OCI-LY7 (cell line): ENCODE data around the gene PKD1L1. TPM values are rescaled to one million over a fixed set of nuclear protein-coding genes. Genes with fewer than 3 reads are reported as not detected.

ENCODE experiments used
- BruUV-seq: library from RNA; stranded (reverse); fragments of 400-500 nt; replicated peaks from 2 replicates; lab custom pipeline; 2021; lab: Mats Ljungman, UMichigan
- CTCF ChIA-PET: fragments of 300-600 bp; sonication (Branson Sonifier 250); formaldehyde crosslinking; loops from one replicate; lab custom pipeline; 2022; ENCODE audit warnings: antibody characterized with exemption; ENCODE audit not compliant: unreplicated experiment; lab: Charles Lee
- POLR2A ChIA-PET: fragments of 300-600 bp; sonication (Branson Sonifier 250); formaldehyde crosslinking; loops from one replicate; lab custom pipeline; 2022; ENCODE audit warnings: antibody characterized with exemption; lab: Charles Lee
- DNase-seq: peaks from one replicate; pipeline ENCODE4 v3.0.0-alpha.2; 2015; ENCODE audit warnings: low spot score
- H2AFZ ChIP-seq: fragments of 200-600 bp; sonication (generic), shearing (Covaris generic); 2 replicates; pipeline ENCODE4 v1.6.1; 2014; ENCODE audit warnings: mild to moderate bottlenecking, antibody characterized with exemption, low read length, moderate library complexity
- H3K27ac ChIP-seq: fragments of 200-600 bp; sonication (generic); 2 replicates; pipeline ENCODE4 v1.5.1; 2014; ENCODE audit warnings: mixed run types, low read depth, mild to moderate bottlenecking, moderate library complexity, low read length, inconsistent platforms; ENCODE audit not compliant: poor library complexity, severe bottlenecking
- H3K36me3 ChIP-seq: fragments of 200-600 bp; sonication (generic); 2 replicates; pipeline ENCODE4 v1.6.1; 2014; ENCODE audit warnings: mild to moderate bottlenecking, antibody characterized with exemption, low read length, moderate library complexity, mixed read lengths; ENCODE audit not compliant: insufficient read depth
- H3K4me1 ChIP-seq: fragments of 200-600 bp; sonication (generic); 2 replicates; pipeline ENCODE4 v1.5.1; 2014; ENCODE audit warnings: mild to moderate bottlenecking, low read length; ENCODE audit not compliant: insufficient read depth, poor library complexity, severe bottlenecking
- H3K4me2 ChIP-seq: fragments of 200-600 bp; sonication (generic); 2 replicates; pipeline ENCODE4 v1.6.1; 2014; ENCODE audit warnings: mild to moderate bottlenecking, low read length
- H3K4me3 ChIP-seq: fragments of 200-600 bp; sonication (generic); 2 replicates; pipeline ENCODE4 v1.5.1; 2014; ENCODE audit warnings: mild to moderate bottlenecking, low read depth, low read length; ENCODE audit not compliant: poor library complexity, severe bottlenecking
- H3K79me2 ChIP-seq: fragments of 200-600 bp; sonication (generic); 2 replicates; pipeline ENCODE4 v1.6.1; 2016; ENCODE audit warnings: low read depth, mild to moderate bottlenecking, low read length, moderate library complexity, mixed read lengths; ENCODE audit not compliant: insufficient read depth
- H3K9me2 ChIP-seq: fragments of 200-600 bp; sonication (generic); 2 replicates; pipeline ENCODE4 v1.6.1; 2016; ENCODE audit warnings: mild to moderate bottlenecking, low read length, mixed read lengths; ENCODE audit not compliant: insufficient read depth
- H3K9me3 ChIP-seq: fragments of 200-600 bp; sonication (generic); 2 replicates; pipeline ENCODE4 v1.6.1; 2014; ENCODE audit warnings: mild to moderate bottlenecking, mixed run types, low read length, mixed read lengths
- H4K20me1 ChIP-seq: fragments of 200-600 bp; sonication (generic); 2 replicates; pipeline ENCODE4 v1.6.1; 2014; ENCODE audit warnings: mild to moderate bottlenecking, antibody characterized with exemption, low read length, moderate library complexity, mixed read lengths; ENCODE audit not compliant: insufficient read depth
- CTCF ChIP-seq: fragments of 200-600 bp; sonication (generic); conservative IDR thresholded peaks from 2 replicates; pipeline ENCODE4 v1.5.1; 2014; ENCODE audit warnings: mild to moderate bottlenecking, antibody characterized with exemption, low read length, moderate library complexity, mixed read lengths
- EZH2phosphoT487 ChIP-seq: fragments of 200-600 bp; sonication (generic); IDR thresholded peaks from 2 replicates; pipeline ENCODE4 v1.6.1; 2018; ENCODE audit warnings: low read depth, borderline replicate concordance, mild to moderate bottlenecking, mixed run types, antibody characterized with exemption, low read length, moderate library complexity, mixed read lengths
- intact Hi-C: fragments of 100-400 bp; cut with micrococcal nuclease; formaldehyde crosslinking; loops from one replicate; pipeline ENCODE4 v1.10.0; 2022; ENCODE audit not compliant: unreplicated experiment
- total RNA-seq, 2 experiments: library from RNA; depleted of rRNA in 1 of 2; stranded (reverse); fragments of >200 nt in 1 of 2; shearing (Covaris generic) in 1 of 2; gene quantifications; 2 replicates each; pipeline ENCODE4 v1.2.3, GENCODE V29; 2014 to 2022

PKD1L1 gene
- total RNA-seq, 2 experiments from 2014 or later: 0.19 to 0.63 TPM

DNA sequence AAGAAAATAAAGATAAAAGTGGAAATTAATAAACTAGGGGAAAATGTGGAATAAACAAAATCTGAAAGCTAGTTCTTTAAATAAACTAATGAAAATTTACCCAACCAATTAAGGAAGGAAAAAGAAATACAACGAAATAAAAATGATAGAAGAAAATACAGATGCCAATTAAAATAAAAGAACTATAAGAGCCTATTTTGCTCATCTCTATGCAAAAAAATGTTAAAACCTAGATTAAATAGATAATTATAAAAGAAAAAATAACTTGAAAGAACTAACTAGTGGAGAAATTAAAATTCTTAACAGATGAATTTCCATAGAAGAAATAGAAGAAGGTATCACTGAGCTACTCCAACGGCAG is 32.7 kb downstream of the PKD1L1 start:
- intact Hi-C loops: no loop called here
- H3K4me1 ChIP-seq: no peaks in the 10 kb centered on the region
- H3K9me3 ChIP-seq: no peaks in the 10 kb centered on the region
- H3K4me3 ChIP-seq: no peak overlapping the region
- H3K79me2 ChIP-seq: no peaks in the 10 kb centered on the region
- ChIA-PET CTCF (no interaction called here), POLR2A (no interaction called here)
- H3K4me2 ChIP-seq: no peak overlapping the region
- no peaks in the 10 kb centered on the region for H3K36me3 ChIP-seq
- H3K27ac ChIP-seq: no peak overlapping the region
- no peaks in the 10 kb centered on the region for H4K20me1 ChIP-seq
- H2AFZ ChIP-seq: no peak overlapping the region
- TF ChIP-seq CTCF: no peak
- no peak for TF ChIP-seq EZH2phosphoT487
- DNase-seq: no peak
- H3K9me2 ChIP-seq: no peaks in the 10 kb centered on the region
- BruUV-seq: no TSS peak

GRCh38 chr7:47914717-47915615 is 33.3 kb downstream of the PKD1L1 start:
- Histone ChIP-seq H3K4me1 (no peaks in the 10 kb centered on the region), H3K79me2 (no peaks in the 10 kb centered on the region), H2AFZ (no peak overlapping the region), H3K4me2 (no peak overlapping the region), H3K36me3 (no peaks in the 10 kb centered on the region), H4K20me1 (no peaks in the 10 kb centered on the region), H3K9me2 (no peaks in the 10 kb centered on the region), H3K9me3 (no peaks in the 10 kb centered on the region), H3K27ac (no peak overlapping the region), H3K4me3 (no peak overlapping the region)
- ChIA-PET CTCF (no interaction called here), POLR2A (no interaction called here)
- DNase-seq: no peak
- TF ChIP-seq CTCF (no peak), EZH2phosphoT487 (no peak)
- no TSS peak for BruUV-seq
- intact Hi-C loops: no loop called here

- no peak overlapping the region for H3K4me3 ChIP-seq
- DNase-seq: no peak
- ChIA-PET POLR2A (no interaction called here), CTCF (no interaction called here)
- H3K79me2 ChIP-seq: no peaks in the 10 kb centered on the region
- intact Hi-C loops: no loop called here
- H3K4me1 ChIP-seq: no peaks in the 10 kb centered on the region
- TF ChIP-seq EZH2phosphoT487 (no peak), CTCF (no peak)
- no peaks in the 10 kb centered on the region for H3K9me3 ChIP-seq
- H2AFZ ChIP-seq: no peak overlapping the region
- H3K9me2 ChIP-seq: no peaks in the 10 kb centered on the region
- no peaks in the 10 kb centered on the region for H3K36me3 ChIP-seq
- H3K27ac ChIP-seq: no peak overlapping the region
- no peaks in the 10 kb centered on the region for H4K20me1 ChIP-seq
- no peak overlapping the region for H3K4me2 ChIP-seq
- no TSS peak for BruUV-seq
Measured at GRCh38 chr7:47912332-47912731, 35.9 kb downstream of the PKD1L1 start.
